OCI-LY7 (cell line): ENCODE measurements around the gene GRAMD1B. TPM values are rescaled to one million over a fixed set of nuclear protein-coding genes. Genes with fewer than 3 reads are reported as not detected.

Experiments
- BruUV-seq: library from RNA; stranded (reverse); fragments of 400-500 nt; replicated peaks from 2 replicates; lab custom pipeline; 2021; lab: Mats Ljungman, UMichigan
- CTCF ChIA-PET: fragments of 300-600 bp; sonication (Branson Sonifier 250); formaldehyde crosslinking; loops from one replicate; lab custom pipeline; 2022; ENCODE audit warnings: antibody characterized with exemption; ENCODE audit not compliant: unreplicated experiment; lab: Charles Lee
- POLR2A ChIA-PET: fragments of 300-600 bp; sonication (Branson Sonifier 250); formaldehyde crosslinking; loops from one replicate; lab custom pipeline; 2022; ENCODE audit warnings: antibody characterized with exemption; lab: Charles Lee
- DNase-seq: peaks from one replicate; pipeline ENCODE4 v3.0.0-alpha.2; 2015; ENCODE audit warnings: low spot score
- H2AFZ ChIP-seq: fragments of 200-600 bp; sonication (generic), shearing (Covaris generic); 2 replicates; pipeline ENCODE4 v1.6.1; 2014; ENCODE audit warnings: mild to moderate bottlenecking, antibody characterized with exemption, low read length, moderate library complexity
- H3K27ac ChIP-seq: fragments of 200-600 bp; sonication (generic); 2 replicates; pipeline ENCODE4 v1.5.1; 2014; ENCODE audit warnings: mixed run types, low read depth, mild to moderate bottlenecking, moderate library complexity, low read length, inconsistent platforms; ENCODE audit not compliant: poor library complexity, severe bottlenecking
- H3K36me3 ChIP-seq: fragments of 200-600 bp; sonication (generic); 2 replicates; pipeline ENCODE4 v1.6.1; 2014; ENCODE audit warnings: mild to moderate bottlenecking, antibody characterized with exemption, low read length, moderate library complexity, mixed read lengths; ENCODE audit not compliant: insufficient read depth
- H3K4me1 ChIP-seq: fragments of 200-600 bp; sonication (generic); 2 replicates; pipeline ENCODE4 v1.5.1; 2014; ENCODE audit warnings: mild to moderate bottlenecking, low read length; ENCODE audit not compliant: insufficient read depth, poor library complexity, severe bottlenecking
- H3K4me2 ChIP-seq: fragments of 200-600 bp; sonication (generic); 2 replicates; pipeline ENCODE4 v1.6.1; 2014; ENCODE audit warnings: mild to moderate bottlenecking, low read length
- H3K4me3 ChIP-seq: fragments of 200-600 bp; sonication (generic); 2 replicates; pipeline ENCODE4 v1.5.1; 2014; ENCODE audit warnings: mild to moderate bottlenecking, low read depth, low read length; ENCODE audit not compliant: poor library complexity, severe bottlenecking
- H3K79me2 ChIP-seq: fragments of 200-600 bp; sonication (generic); 2 replicates; pipeline ENCODE4 v1.6.1; 2016; ENCODE audit warnings: low read depth, mild to moderate bottlenecking, low read length, moderate library complexity, mixed read lengths; ENCODE audit not compliant: insufficient read depth
- H3K9me2 ChIP-seq: fragments of 200-600 bp; sonication (generic); 2 replicates; pipeline ENCODE4 v1.6.1; 2016; ENCODE audit warnings: mild to moderate bottlenecking, low read length, mixed read lengths; ENCODE audit not compliant: insufficient read depth
- H3K9me3 ChIP-seq: fragments of 200-600 bp; sonication (generic); 2 replicates; pipeline ENCODE4 v1.6.1; 2014; ENCODE audit warnings: mild to moderate bottlenecking, mixed run types, low read length, mixed read lengths
- H4K20me1 ChIP-seq: fragments of 200-600 bp; sonication (generic); 2 replicates; pipeline ENCODE4 v1.6.1; 2014; ENCODE audit warnings: mild to moderate bottlenecking, antibody characterized with exemption, low read length, moderate library complexity, mixed read lengths; ENCODE audit not compliant: insufficient read depth
- CTCF ChIP-seq: fragments of 200-600 bp; sonication (generic); conservative IDR thresholded peaks from 2 replicates; pipeline ENCODE4 v1.5.1; 2014; ENCODE audit warnings: mild to moderate bottlenecking, antibody characterized with exemption, low read length, moderate library complexity, mixed read lengths
- EZH2phosphoT487 ChIP-seq: fragments of 200-600 bp; sonication (generic); IDR thresholded peaks from 2 replicates; pipeline ENCODE4 v1.6.1; 2018; ENCODE audit warnings: low read depth, borderline replicate concordance, mild to moderate bottlenecking, mixed run types, antibody characterized with exemption, low read length, moderate library complexity, mixed read lengths
- intact Hi-C: fragments of 100-400 bp; cut with micrococcal nuclease; formaldehyde crosslinking; loops from one replicate; pipeline ENCODE4 v1.10.0; 2022; ENCODE audit not compliant: unreplicated experiment
- total RNA-seq, 2 experiments: library from RNA; depleted of rRNA in 1 of 2; stranded (reverse); fragments of >200 nt in 1 of 2; shearing (Covaris generic) in 1 of 2; gene quantifications; 2 replicates each; pipeline ENCODE4 v1.2.3, GENCODE V29; 2014 to 2022

GRAMD1B gene
- total RNA-seq, 2 experiments from 2014 or later, result 0.16 TPM; not detected in 1

GRCh38 chr11:123407996-123408597, 22.0 kb upstream of the GRAMD1B start:
- H3K4me1 ChIP-seq, result peaks cover 25% of the 10 kb centered on the region
- H3K4me2 ChIP-seq, result no peak overlapping the region
- DNase-seq, result no peak
- 0 out of 2 replicates have a peak overlapping the region, but pooled peaks have one; percentile 10 for H2AFZ ChIP-seq
- no peaks in the 10 kb centered on the region for H3K36me3 ChIP-seq
- no peaks in the 10 kb centered on the region for H4K20me1 ChIP-seq
- ChIA-PET POLR2A (interaction anchor here (0.6 to 1.0 kb wide), 3 partner anchors 8 to 12 kb away, joined by 3 read pairs; no protein-coding TSS in a partner anchor), CTCF (no interaction called here)
- H3K9me2 ChIP-seq, result no peaks in the 10 kb centered on the region
- no peaks in the 10 kb centered on the region for H3K79me2 ChIP-seq
- BruUV-seq, result no TSS peak
- TF ChIP-seq EZH2phosphoT487 (no peak), CTCF (no peak)
- no peak overlapping the region for H3K27ac ChIP-seq
- intact Hi-C loops, result loop anchor here (2.0 kb wide), 1 partner anchor 71 kb away; no protein-coding TSS in a partner anchor
- H3K4me3 ChIP-seq, result no peak overlapping the region
- no peaks in the 10 kb centered on the region for H3K9me3 ChIP-seq

GRCh38 chr11:123408619-123409455, 21.2 kb upstream of the GRAMD1B start:
- H3K9me2 ChIP-seq, result no peaks in the 10 kb centered on the region
- no peak overlapping the region for H3K4me3 ChIP-seq
- no peak for DNase-seq
- H3K4me2 ChIP-seq, result peak overlapping the region; percentile 39
- H3K27ac ChIP-seq, result no peak overlapping the region
- peaks cover 25% of the 10 kb centered on the region for H3K4me1 ChIP-seq
- no peaks in the 10 kb centered on the region for H3K36me3 ChIP-seq
- no peaks in the 10 kb centered on the region for H4K20me1 ChIP-seq
- intact Hi-C loops, result no loop called here
- POLR2A ChIA-PET, result interaction anchor here (1.0 kb wide), 1 partner anchor 9 kb away, joined by 3 read pairs; no protein-coding TSS in a partner anchor
- no peak for TF ChIP-seq EZH2phosphoT487
- TF ChIP-seq CTCF, result no peak
- CTCF ChIA-PET, result no interaction called here
- no TSS peak for BruUV-seq
- H3K79me2 ChIP-seq, result no peaks in the 10 kb centered on the region
- H2AFZ ChIP-seq, result peak overlapping the region; percentile 64
- no peaks in the 10 kb centered on the region for H3K9me3 ChIP-seq
